ENCODE measurements around the gene GLP2R. TPM values are rescaled to one million over a fixed set of nuclear protein-coding genes. Genes with fewer than 3 reads are reported as not detected.

Gene GLP2R
- total and polyA plus RNA-seq, 10 of the 15 experiments (the other 5 are each of a cell fraction or from before 2014, with no cell fraction given) = not detected

GRCh38 chr17:9898812-9899211, 73.1 kb downstream of the GLP2R start:
- no peak for FAIRE-seq

GRCh38 chr17:9899280-9900043, 73.7 kb downstream of the GLP2R start:
- DNase-seq (ENCODE audit: low read depth, low spot score) (no peak), ATAC-seq (no peak), FAIRE-seq (no peak)
- SMC1A ChIA-PET (ENCODE audit: uncharacterized antibody, unreplicated experiment) = no interaction called here
- H3K4me3 ChIP-seq = no peak overlapping the region
- H2AFZ ChIP-seq (ENCODE audit: control insufficient read depth, low read depth, low read length) = no peak overlapping the region
- intact Hi-C loops (cut with micrococcal nuclease; ENCODE audit: unreplicated experiment) (no loop called here), in situ Hi-C loops (cut with MboI) (loop anchor here (10.0 kb wide), 1 partner anchor 65 kb away; no protein-coding TSS in a partner anchor)
- no peaks in the 10 kb centered on the region for H4K20me1 ChIP-seq (ENCODE audit: control insufficient read depth, insufficient read depth)
- no TSS peak for BruUV-seq (replicated peaks)
- H3K4me2 ChIP-seq (ENCODE audit: control insufficient read depth, insufficient read depth) = no peak overlapping the region
- POLR2A ChIA-PET = no interaction called here
- 39% methylated on average over 21 of the region's 21 CpGs for WGBS (ENCODE audit: insufficient coverage, insufficient replicate concordance, low lambda C conversion rate, missing lambda C conversion rate)
- peaks cover 0 to 4% of the 10 kb centered on the region in 2 experiments; a peak in 1 of 4 replicates for H3K27me3 ChIP-seq (replicated peaks in 1 of 2; ENCODE audit: control insufficient read depth in 2 of 2, insufficient read depth in 2 of 2, low read length in 1 of 2)
- no peaks in the 10 kb centered on the region for H3K4me1 ChIP-seq (ENCODE audit: control insufficient read depth, insufficient read depth, low read length)
- no peaks in the 10 kb centered on the region for H3K9me3 ChIP-seq (replicated peaks; ENCODE audit: control insufficient read depth, insufficient read depth, low read length)
- CTCF ChIA-PET = no interaction called here
- H3K27ac ChIP-seq (ENCODE audit: control insufficient read depth, insufficient read depth) = no peak overlapping the region
- no peaks in the 10 kb centered on the region for H3K36me3 ChIP-seq (ENCODE audit: control insufficient read depth in 2 of 2, insufficient read depth in 2 of 2, low read length in 1 of 2)
- H3K9ac ChIP-seq (ENCODE audit: control insufficient read depth, insufficient read depth, low read length) = no peak overlapping the region
- RAD21 ChIA-PET (ENCODE audit: unreplicated experiment) = no interaction called here
- no peaks in the 10 kb centered on the region for H3K79me2 ChIP-seq (ENCODE audit: control insufficient read depth, insufficient read depth, low read length)
- TF ChIP-seq MEF2B (IDR thresholded peaks at IDR 0.05; ENCODE audit: partially characterized antibody, poor library complexity, severe bottlenecking) (no peak), ZNF384 (IDR thresholded peaks at IDR 0.05; ENCODE audit: borderline replicate concordance, low read depth, low read length) (no peak), RUNX3 (IDR thresholded peaks at IDR 0.05; ENCODE audit: low read length) (no peak), FOXK2 (IDR thresholded peaks at IDR 0.05) (no peak), RAD21 (IDR thresholded peaks at IDR 0.05; ENCODE audit: insufficient read depth, low read depth, low read length) (no peak), STAT1 (conservative IDR thresholded peaks at IDR 0.05) (no peak), TAF1 (IDR thresholded peaks at IDR 0.05; ENCODE audit: borderline replicate concordance, low read depth, low read length) (no peak), CEBPZ (IDR thresholded peaks at IDR 0.05; ENCODE audit: low read depth, low read length) (no peak), NBN (IDR thresholded peaks at IDR 0.05) (no peak), CBX3 (IDR thresholded peaks at IDR 0.05; ENCODE audit: borderline replicate concordance, low read depth) (no peak)
- TF ChIP-seq, protein P1, sequence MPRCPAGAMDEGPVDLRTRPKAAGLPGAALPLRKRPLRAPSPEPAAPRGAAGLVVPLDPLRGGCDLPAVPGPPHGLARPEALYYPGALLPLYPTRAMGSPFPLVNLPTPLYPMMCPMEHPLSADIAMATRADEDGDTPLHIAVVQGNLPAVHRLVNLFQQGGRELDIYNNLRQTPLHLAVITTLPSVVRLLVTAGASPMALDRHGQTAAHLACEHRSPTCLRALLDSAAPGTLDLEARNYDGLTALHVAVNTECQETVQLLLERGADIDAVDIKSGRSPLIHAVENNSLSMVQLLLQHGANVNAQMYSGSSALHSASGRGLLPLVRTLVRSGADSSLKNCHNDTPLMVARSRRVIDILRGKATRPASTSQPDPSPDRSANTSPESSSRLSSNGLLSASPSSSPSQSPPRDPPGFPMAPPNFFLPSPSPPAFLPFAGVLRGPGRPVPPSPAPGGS (IDR thresholded peaks at IDR 0.05; ENCODE audit: borderline replicate concordance, insufficient read depth, low read depth, low read length, poor library complexity, severe bottlenecking) = no peak

More at GRCh38 chr17:9898812-9899211, 73.1 kb downstream of the GLP2R start:
- H4K20me1 ChIP-seq (ENCODE audit: control insufficient read depth, insufficient read depth) = no peaks in the 10 kb centered on the region
- no peak overlapping the region for H3K4me2 ChIP-seq (ENCODE audit: control insufficient read depth, insufficient read depth)
- POLR2A ChIA-PET = no interaction called here
- in situ Hi-C loops (cut with MboI) (loop anchor here (10.0 kb wide), 1 partner anchor 64 kb away; no protein-coding TSS in a partner anchor), intact Hi-C loops (cut with micrococcal nuclease; ENCODE audit: unreplicated experiment) (no loop called here)
- CTCF ChIA-PET = no interaction called here
- H3K27ac ChIP-seq (ENCODE audit: control insufficient read depth, insufficient read depth) = no peak overlapping the region
- no peak overlapping the region for H3K9ac ChIP-seq (ENCODE audit: control insufficient read depth, insufficient read depth, low read length)
- SMC1A ChIA-PET (ENCODE audit: uncharacterized antibody, unreplicated experiment) = no interaction called here
- H3K27me3 ChIP-seq (replicated peaks in 1 of 2; ENCODE audit: control insufficient read depth in 2 of 2, insufficient read depth in 2 of 2, low read length in 1 of 2) = peaks cover 0 to 4% of the 10 kb centered on the region in 2 experiments; a peak in 1 of 4 replicates
- no peaks in the 10 kb centered on the region for H3K4me1 ChIP-seq (ENCODE audit: control insufficient read depth, insufficient read depth, low read length)
- DNase-seq (ENCODE audit: low read depth, low spot score) (no peak), ATAC-seq (no peak)
- 52% methylated on average over 8 of the region's 8 CpGs for WGBS (ENCODE audit: insufficient coverage, insufficient replicate concordance, low lambda C conversion rate, missing lambda C conversion rate)
- H3K79me2 ChIP-seq (ENCODE audit: control insufficient read depth, insufficient read depth, low read length) = no peaks in the 10 kb centered on the region
- H3K36me3 ChIP-seq (ENCODE audit: control insufficient read depth in 2 of 2, insufficient read depth in 2 of 2, low read length in 1 of 2) = no peaks in the 10 kb centered on the region
- TF ChIP-seq NR2F1 (conservative IDR thresholded peaks at IDR 0.05) (no peak), RFX5 (IDR thresholded peaks at IDR 0.05; ENCODE audit: low read depth, low read length) (no peak), PAX8 (IDR thresholded peaks at IDR 0.05) (no peak), SIX5 (IDR thresholded peaks at IDR 0.05; ENCODE audit: low read depth, low read length, severe bottlenecking) (no peak)
- BruUV-seq (replicated peaks) = no TSS peak
- H3K9me3 ChIP-seq (replicated peaks; ENCODE audit: control insufficient read depth, insufficient read depth, low read length) = no peaks in the 10 kb centered on the region
- RAD21 ChIA-PET (ENCODE audit: unreplicated experiment) = no interaction called here
- H3K4me3 ChIP-seq = no peak overlapping the region
- H2AFZ ChIP-seq (ENCODE audit: control insufficient read depth, low read depth, low read length) = no peak overlapping the region
